ENCODE measurements around the gene GIMAP8. TPM values are rescaled to one million over a fixed set of nuclear protein-coding genes. Genes with fewer than 3 reads are reported as not detected.

GIMAP8 gene
- total RNA-seq, 2 donors from 2014 or later = 0.99 to 5.4 TPM

- TF ChIP-seq POLR2A (IDR thresholded peaks at IDR 0.05) (no peak), CTCF (IDR thresholded peaks at IDR 0.05) (peak; percentile 79 to 94 (median 86))
- Histone ChIP-seq H3K36me3 (replicated peaks in 1 of 2; ENCODE audit: insufficient read depth in 1 of 2, low read depth in 2 of 2) (no peaks in the 10 kb centered on the region), H3K4me1 (peaks cover 16% of the 10 kb centered on the region), H3K27me3 (peaks cover 0 to 3% of the 10 kb centered on the region in 2 donors), H3K9me3 (no peaks in the 10 kb centered on the region), H3K27ac (no peak overlapping the region), H3K4me3 (no peak overlapping the region)
- intact Hi-C loops (cut with DNase I) = no loop called here
- DNase-seq (peak; percentile 75 to 81 (median 78)), ATAC-seq (peak; percentile 78)
- 0% methylated on average over 6 of the region's 6 CpGs for WGBS, 2 donors
Measured at GRCh38 chr7:150448789-150449147, 1.7 kb upstream of the GIMAP8 start.

DNA sequence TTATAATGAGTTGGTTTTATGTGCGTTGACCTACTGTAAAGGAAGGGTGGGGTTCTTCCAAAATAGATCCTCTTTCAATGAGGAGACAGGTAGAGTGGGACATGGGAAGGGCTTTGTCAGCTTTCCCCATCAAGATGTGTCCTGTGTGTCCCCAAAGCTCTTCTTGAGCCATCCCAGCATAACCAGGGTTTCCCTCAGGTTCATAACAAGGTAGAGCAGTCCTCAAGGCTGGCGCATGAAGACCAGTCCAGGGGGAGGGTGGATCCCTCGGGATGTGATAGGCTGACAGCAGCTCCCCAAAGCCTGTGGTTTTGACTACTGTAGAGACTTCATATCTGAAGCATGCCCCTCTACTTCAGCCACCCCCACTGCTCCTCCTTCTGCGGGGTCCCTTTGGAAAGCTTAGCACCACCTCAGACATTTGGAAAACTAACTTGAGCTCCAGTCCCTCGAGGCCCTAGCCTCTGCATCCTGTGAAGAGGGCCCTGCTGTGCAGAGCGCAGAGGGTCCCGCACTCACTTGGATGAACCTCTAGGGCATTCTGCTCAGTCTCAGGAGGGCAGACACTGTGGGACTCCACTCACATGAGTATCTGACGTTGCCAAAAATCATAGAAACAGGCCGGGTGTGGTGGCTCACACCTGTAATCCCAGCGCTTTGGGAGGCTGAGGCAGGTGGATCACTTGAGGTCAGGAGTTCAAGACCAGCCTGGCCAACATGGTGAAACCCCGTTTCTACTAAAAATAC is 1.1 kb upstream of the GIMAP8 start:
- Histone ChIP-seq H3K4me3 (no peak overlapping the region), H3K9me3 (no peaks in the 10 kb centered on the region), H3K27ac (peak overlapping the region in 2 of 4 donors; percentile 56 to 72), H3K36me3 (replicated peaks in 1 of 2; ENCODE audit: insufficient read depth in 1 of 2, low read depth in 2 of 2) (no peaks in the 10 kb centered on the region), H3K27me3 (peaks cover 0 to 3% of the 10 kb centered on the region in 2 donors), H3K4me1 (peaks cover 16% of the 10 kb centered on the region)
- intact Hi-C loops (cut with DNase I) = no loop called here
- ATAC-seq (no peak), DNase-seq (no peak)
- TF ChIP-seq POLR2A (IDR thresholded peaks at IDR 0.05) (no peak), CTCF (IDR thresholded peaks at IDR 0.05) (no peak)
- WGBS, 2 donors = 66 to 76% methylated on average over 11 of the region's 11 CpGs

GRCh38 chr7:150451097-150451793 is 815 bp downstream of the GIMAP8 start:
- 51% methylated on average over 10 to 19 of the region's 19 CpGs for WGBS, 2 donors
- Histone ChIP-seq H3K4me3 (no peak overlapping the region), H3K4me1 (peaks cover 12% of the 10 kb centered on the region), H3K36me3 (replicated peaks in 1 of 2; ENCODE audit: insufficient read depth in 1 of 2, low read depth in 2 of 2) (no peaks in the 10 kb centered on the region), H3K27ac (peak overlapping the region in 3 of 4 donors; percentile 30 to 72 (median 56)), H3K27me3 (peaks cover 0 to 3% of the 10 kb centered on the region in 2 donors), H3K9me3 (no peaks in the 10 kb centered on the region)
- TF ChIP-seq POLR2A (IDR thresholded peaks at IDR 0.05) (peak in 1 of 3 donors; percentile 46), CTCF (IDR thresholded peaks at IDR 0.05) (no peak)
- peak in 2 of 4 donors; percentile 23 to 68 for DNase-seq
- intact Hi-C loops (cut with DNase I) = no loop called here
- ATAC-seq = no peak

DNA sequence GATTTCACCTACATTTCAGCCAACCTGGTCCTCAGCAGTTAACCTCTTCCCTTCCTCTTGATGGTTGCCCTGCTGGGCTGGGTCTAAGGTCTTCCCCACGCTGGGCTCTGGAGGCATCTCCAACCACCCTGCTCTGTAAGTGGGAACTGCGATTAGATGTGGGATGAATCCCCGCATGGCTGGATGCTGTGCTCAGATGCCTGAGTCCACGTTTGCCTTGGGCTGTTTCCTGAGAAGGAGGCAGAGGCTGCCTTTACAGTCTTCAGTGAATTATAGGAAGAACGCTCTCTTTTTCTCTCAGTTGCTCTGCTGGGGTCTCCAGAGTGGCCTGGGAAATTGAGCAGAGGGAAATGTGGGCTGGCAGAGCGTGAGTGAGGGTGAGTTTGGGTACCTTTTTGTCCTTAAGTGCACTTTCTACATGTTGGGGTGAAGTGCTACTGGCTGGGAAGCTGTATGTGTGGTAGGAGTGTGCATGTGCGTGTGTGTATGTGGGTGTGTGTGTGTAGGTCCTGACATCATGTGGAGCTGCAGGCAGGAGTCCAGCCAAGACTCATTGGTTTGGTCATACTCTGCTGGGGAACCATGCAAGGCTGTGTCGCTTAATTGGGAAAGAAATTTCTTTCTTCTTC is 1.5 kb downstream of the GIMAP8 start:
- H3K4me3 ChIP-seq = no peak overlapping the region
- peaks cover 0 to 3% of the 10 kb centered on the region in 2 donors for H3K27me3 ChIP-seq
- peak overlapping the region in 3 of 4 donors; percentile 8 to 56 (median 48) for H3K27ac ChIP-seq
- 53 to 65% methylated on average over 8 of the region's 8 CpGs for WGBS, 2 donors
- peak in 1 of 4 donors; percentile 23 for DNase-seq
- H3K36me3 ChIP-seq (replicated peaks in 1 of 2; ENCODE audit: insufficient read depth in 1 of 2, low read depth in 2 of 2) = no peaks in the 10 kb centered on the region
- H3K9me3 ChIP-seq = no peaks in the 10 kb centered on the region
- intact Hi-C loops (cut with DNase I) = no loop called here
- H3K4me1 ChIP-seq = peaks cover 6% of the 10 kb centered on the region
- no peak for ATAC-seq
- TF ChIP-seq CTCF (IDR thresholded peaks at IDR 0.05) = no peak
- no peak for TF ChIP-seq POLR2A (IDR thresholded peaks at IDR 0.05)
